HepG2 (cell line): ENCODE results near the gene SLC13A3. TPM values are rescaled to one million over a fixed set of nuclear protein-coding genes. Genes with fewer than 3 reads are reported as not detected.

Experiments used
- ATF7 ChIP-seq, 2 experiments: fragments of 450-650 bp in 1 of 2; sonication (generic) in 1 of 2; formaldehyde crosslinking in 1 of 2; IDR thresholded peaks; 2 replicates each; pipeline versions ENCODE4 v1.4.0 to v1.6.1; 2016 to 2020; ENCODE audit warnings: antibody characterized with exemption in 1 of 2, mild to moderate bottlenecking in 1 of 2, missing genetic modification reagents in 1 of 2
- BHLHE40 ChIP-seq: IDR thresholded peaks from 2 replicates; pipeline ENCODE4 v1.6.1; 2011; ENCODE audit warnings: low read length, improper control_type of control experiment
- CAMTA2 ChIP-seq: sonication (generic); formaldehyde crosslinking; IDR thresholded peaks from 2 replicates; pipeline ENCODE4 v1.4.0; 2020; ENCODE audit warnings: mild to moderate bottlenecking, missing genetic modification reagents, borderline replicate concordance
- DMTF1 ChIP-seq: sonication (generic); formaldehyde crosslinking; IDR thresholded peaks from 2 replicates; pipeline ENCODE4 v1.4.0; 2020; ENCODE audit warnings: mild to moderate bottlenecking, missing genetic modification reagents
- HHEX ChIP-seq: IDR thresholded peaks from 2 replicates; pipeline ENCODE4 v1.6.1; 2016; ENCODE audit warnings: control low read depth
- HNF4G ChIP-seq, 2 experiments: sonication (generic) in 1 of 2; formaldehyde crosslinking in 1 of 2; IDR thresholded peaks; 2 replicates each; pipeline versions ENCODE4 v1.4.0 to v1.6.1; 2011 to 2020; ENCODE audit warnings: borderline replicate concordance in 2 of 2, low read depth in 2 of 2, mild to moderate bottlenecking in 2 of 2, low read length in 1 of 2, missing genetic modification reagents in 1 of 2, moderate library complexity in 1 of 2
- HOXD1 ChIP-seq: sonication (generic); formaldehyde crosslinking; IDR thresholded peaks from 2 replicates; pipeline ENCODE4 v1.5.0; 2020; ENCODE audit warnings: missing genetic modification reagents
- IRF1 ChIP-seq: sonication (generic); formaldehyde crosslinking; IDR thresholded peaks from 2 replicates; pipeline ENCODE4 v1.4.0; 2020; ENCODE audit warnings: low read depth, mild to moderate bottlenecking, missing genetic modification reagents
- NFIC ChIP-seq: IDR thresholded peaks from 2 replicates; pipeline ENCODE4 v1.6.1; 2012; ENCODE audit warnings: mild to moderate bottlenecking, low read length, inconsistent platforms
- PHB2 ChIP-seq: fragments of 450-650 bp; IDR thresholded peaks from 2 replicates; pipeline ENCODE4 v1.6.1; 2018; ENCODE audit not compliant: partially characterized antibody
- TGIF2 ChIP-seq: IDR thresholded peaks from 2 replicates; pipeline ENCODE4 v1.6.1; 2016; ENCODE audit warnings: control low read depth, missing compliant biosample characterization
- THAP7 ChIP-seq: sonication (generic); formaldehyde crosslinking; IDR thresholded peaks from 2 replicates; pipeline ENCODE4 v1.8.1; 2023; ENCODE audit warnings: mild to moderate bottlenecking, missing genetic modification reagents
- U2AF2 ChIP-seq: fragments of 200-400 bp; formaldehyde crosslinking; IDR thresholded peaks from 2 replicates; pipeline ENCODE4 v1.6.1; 2017; ENCODE audit warnings: low read depth, mild to moderate bottlenecking, low read length
- ZBTB44 ChIP-seq: sonication (generic); formaldehyde crosslinking; IDR thresholded peaks from 2 replicates; pipeline ENCODE4 v1.4.0; 2020; ENCODE audit warnings: missing genetic modification reagents
- ZFP36 ChIP-seq: fragments of 150-350 bp; IDR thresholded peaks from 2 replicates; pipeline ENCODE4 v1.6.1; 2018; ENCODE audit warnings: borderline replicate concordance, low read length, low read depth; ENCODE audit not compliant: partially characterized antibody
- ZMYM4 ChIP-seq: sonication (generic); formaldehyde crosslinking; IDR thresholded peaks from 2 replicates; pipeline ENCODE4 v1.8.1; 2023; ENCODE audit warnings: mild to moderate bottlenecking, missing genetic modification reagents
- ZNF260 ChIP-seq: sonication (generic); formaldehyde crosslinking; IDR thresholded peaks from 2 replicates; pipeline ENCODE4 v1.4.0; 2020; ENCODE audit warnings: missing genetic modification reagents, low read depth, mild to moderate bottlenecking, borderline replicate concordance
- ZNF512 ChIP-seq: sonication (generic); formaldehyde crosslinking; IDR thresholded peaks from 2 replicates; pipeline ENCODE4 v1.4.0; 2020; ENCODE audit warnings: mild to moderate bottlenecking, missing genetic modification reagents
- ZNF784 ChIP-seq: sonication (generic); formaldehyde crosslinking; IDR thresholded peaks from 2 replicates; pipeline ENCODE4 v1.5.1; 2020; ENCODE audit warnings: missing genetic modification reagents, mild to moderate bottlenecking, borderline replicate concordance
- polyA plus RNA-seq, 8 experiments: library from polyadenylated mRNA; depleted of rRNA in 3 of 8; stranded (reverse) in 7 of 8; unstranded in 1 of 8; fragments of >200 nt; fragmentation: Illumina TruSeq in 4 of 8; extraction: Trizol in 4 of 8; gene quantifications; 2 replicates each; pipeline versions ENCODE4 v1.2.1 to v1.2.3, GENCODE V29; 2011 to 2016; ENCODE audit warnings: low read depth in 4 of 8, missing spikeins in 1 of 8, mixed read lengths in 1 of 8; ENCODE audit not compliant: insufficient read depth in 1 of 8
- total RNA-seq, 5 experiments: library from RNA; depleted of rRNA; stranded (reverse); fragments of >200 nt; fragmentation: Illumina TruSeq; extraction: Trizol; gene quantifications; 2 replicates each; pipeline ENCODE4 v1.2.3, GENCODE V29; 2016; ENCODE audit warnings: low read depth in 1 of 5

SLC13A3 gene
- total and polyA plus RNA-seq, 2 of the 13 experiments (the other 11 are each of a cell fraction or from before 2014, with no cell fraction given) = 66.5 to 76.0 TPM

- no peak for TF ChIP-seq ZNF260
- TF ChIP-seq HOXD1 (CRISPR knock-in tag) = peak; percentile 45; the same call in 1 of the 2 replicates
- peak; percentile 94 for TF ChIP-seq ZMYM4 (CRISPR knock-in tag)
- TF ChIP-seq ZNF512 (CRISPR knock-in tag) = peak; percentile 65; the same call in 1 of the 2 replicates
- no peak for TF ChIP-seq DMTF1 (CRISPR knock-in tag)
- 0 out of 2 replicates have a peak, but pooled peaks have one; percentile 12 for TF ChIP-seq ZBTB44
- no peak for TF ChIP-seq ZFP36
- no peak for TF ChIP-seq PHB2
- TF ChIP-seq BHLHE40 = 0 out of 2 replicates have a peak, but pooled peaks have one; percentile 5
- TF ChIP-seq CAMTA2 = 0 out of 2 replicates have a peak, but pooled peaks have one; percentile 46
- TF ChIP-seq ZNF784 = peak; percentile 81; the same call in 1 of the 2 replicates
- no peak for TF ChIP-seq HHEX (CRISPR knock-in tag)
- no peak for TF ChIP-seq IRF1
- TF ChIP-seq U2AF2 = 0 out of 2 replicates have a peak, but pooled peaks have one; percentile 21
- peak; percentile 87; the same call in 1 of the 2 replicates for TF ChIP-seq NFIC
- TF ChIP-seq THAP7 (CRISPR knock-in tag) = 0 out of 2 replicates have a peak, but pooled peaks have one; percentile 49
- peak; percentile 23; the same call in 1 of the 2 replicates for TF ChIP-seq TGIF2
- no peak; the same call in none of the 2 replicates for TF ChIP-seq HNF4G (IDR thresholded peaks at IDR 0.05; ENCODE audit: borderline replicate concordance, low read depth, low read length)
- TF ChIP-seq HNF4G (CRISPR knock-in tag; IDR thresholded peaks at IDR 0.05; ENCODE audit: borderline replicate concordance, low read depth) = peak; percentile 88; the same call in 1 of the 2 replicates
- peak; percentile 9; the same call in 1 of the 2 replicates for TF ChIP-seq ATF7 (IDR thresholded peaks at IDR 0.05)
- peak; percentile 77 for TF ChIP-seq ATF7 (CRISPR knock-in tag; IDR thresholded peaks at IDR 0.05)
Measured at GRCh38 chr20:46674253-46675083, 23.2 kb upstream of the SLC13A3 start (continued).
